SK-N-SH (cell line): ENCODE measurements around the gene OR2L2.

ENCODE experiments used
- CHD2 ChIP-seq: fragments of 150-350 bp; IDR thresholded peaks from 2 replicates; pipeline ENCODE4 v1.6.1; 2018; ENCODE audit warnings: low read length; ENCODE audit not compliant: partially characterized antibody
- CTCF ChIP-seq: fragments of 200-600 bp; sonication (generic); IDR thresholded peaks from 2 replicates; pipeline ENCODE4 v1.6.1; 2017; ENCODE audit warnings: antibody characterized with exemption, mild to moderate bottlenecking, moderate library complexity
- ELF1 ChIP-seq: IDR thresholded peaks from 2 replicates; pipeline ENCODE4 v1.4.0; 2012
- EP300 ChIP-seq, 2 experiments: IDR thresholded peaks; 2 replicates each; pipeline versions ENCODE4 v1.4.0 to v1.6.1; 2012; ENCODE audit warnings: borderline replicate concordance in 1 of 2, low read depth in 1 of 2, low read length in 1 of 2
- FOXM1 ChIP-seq: IDR thresholded peaks from 2 replicates; pipeline ENCODE4 v1.4.0; 2012; ENCODE audit warnings: low read depth, mild to moderate bottlenecking
- GABPA ChIP-seq: IDR thresholded peaks from 2 replicates; pipeline ENCODE4 v1.4.0; 2012; ENCODE audit warnings: low read depth, mild to moderate bottlenecking
- MAX ChIP-seq: IDR thresholded peaks from 2 replicates; pipeline ENCODE4 v1.4.0; 2012; ENCODE audit warnings: low read depth
- NFIC ChIP-seq: IDR thresholded peaks from 2 replicates; pipeline ENCODE4 v1.4.0; 2012; ENCODE audit warnings: borderline replicate concordance
- NRF1 ChIP-seq: IDR thresholded peaks from 2 replicates; pipeline ENCODE4 v1.6.1; 2012; ENCODE audit warnings: low read depth, mild to moderate bottlenecking, low read length
- POLR2AphosphoS5 ChIP-seq: IDR thresholded peaks from 2 replicates; pipeline ENCODE4 v1.6.1; 2012; ENCODE audit warnings: low read depth, low read length
- RFX5 ChIP-seq: IDR thresholded peaks from 2 replicates; pipeline ENCODE4 v1.6.1; 2012; ENCODE audit warnings: mild to moderate bottlenecking, improper control_type of control experiment, low read length
- USF1 ChIP-seq: IDR thresholded peaks from 2 replicates; pipeline ENCODE4 v1.4.0; 2012; ENCODE audit warnings: low read depth, borderline replicate concordance
- USF2 ChIP-seq: fragments of 150-350 bp; IDR thresholded peaks from 2 replicates; pipeline ENCODE4 v1.6.1; 2017; ENCODE audit warnings: antibody characterized with exemption, low read length, low read depth, borderline replicate concordance

GRCh38 chr1:248055261-248055660 is 25.4 kb downstream of the OR2L2 start:
- TF ChIP-seq CTCF = no peak
- no peak for TF ChIP-seq POLR2AphosphoS5
- no peak for TF ChIP-seq MAX
- no peak for TF ChIP-seq EP300 (IDR thresholded peaks at IDR 0.05; ENCODE audit: borderline replicate concordance in 1 of 2, low read depth in 1 of 2, low read length in 1 of 2)
- no peak for TF ChIP-seq RFX5
- no peak for TF ChIP-seq FOXM1
- no peak for TF ChIP-seq NFIC
- TF ChIP-seq CHD2 = no peak
- TF ChIP-seq USF2 = no peak
- no peak for TF ChIP-seq GABPA
- no peak for TF ChIP-seq ELF1
- no peak for TF ChIP-seq NRF1
- TF ChIP-seq USF1 = no peak
